Muscle layer of colon (tissue), 2 donors: Measurements from ENCODE around the gene USP48.

ENCODE experiments used
- H3K27ac ChIP-seq: one replicate; pipeline ENCODE4 v1.7.0; 2013; ENCODE audit warnings: low read depth, mild to moderate bottlenecking, low read length, moderate library complexity
- H3K27me3 ChIP-seq, 2 donors: one replicate each; pipeline ENCODE4 v1.7.0; 2013; ENCODE audit warnings: low read length in 2 of 2, mild to moderate bottlenecking in 2 of 2; ENCODE audit not compliant: insufficient read depth in 2 of 2, control insufficient read depth in 1 of 2
- H3K36me3 ChIP-seq: one replicate; pipeline ENCODE4 v1.7.0; 2013; ENCODE audit warnings: mild to moderate bottlenecking, low read length; ENCODE audit not compliant: insufficient read depth
- H3K4me1 ChIP-seq: one replicate; pipeline ENCODE4 v1.7.0; 2013; ENCODE audit warnings: mild to moderate bottlenecking, low read length; ENCODE audit not compliant: insufficient read depth
- H3K4me3 ChIP-seq, 2 donors: one replicate each; pipeline ENCODE4 v1.7.0; 2013; ENCODE audit warnings: low read length in 2 of 2, low read depth in 1 of 2, mild to moderate bottlenecking in 1 of 2, moderate library complexity in 1 of 2
- H3K9ac ChIP-seq: one replicate; pipeline ENCODE4 v1.7.0; 2013; ENCODE audit warnings: low read length
- H3K9me3 ChIP-seq: one replicate; pipeline ENCODE4 v1.7.0; 2013; ENCODE audit warnings: mild to moderate bottlenecking, low read length
- donor health status: abdominal sarcoma.
- donor health status: Adenocarcinoma of cecum.

The USP48 gene

DNA sequence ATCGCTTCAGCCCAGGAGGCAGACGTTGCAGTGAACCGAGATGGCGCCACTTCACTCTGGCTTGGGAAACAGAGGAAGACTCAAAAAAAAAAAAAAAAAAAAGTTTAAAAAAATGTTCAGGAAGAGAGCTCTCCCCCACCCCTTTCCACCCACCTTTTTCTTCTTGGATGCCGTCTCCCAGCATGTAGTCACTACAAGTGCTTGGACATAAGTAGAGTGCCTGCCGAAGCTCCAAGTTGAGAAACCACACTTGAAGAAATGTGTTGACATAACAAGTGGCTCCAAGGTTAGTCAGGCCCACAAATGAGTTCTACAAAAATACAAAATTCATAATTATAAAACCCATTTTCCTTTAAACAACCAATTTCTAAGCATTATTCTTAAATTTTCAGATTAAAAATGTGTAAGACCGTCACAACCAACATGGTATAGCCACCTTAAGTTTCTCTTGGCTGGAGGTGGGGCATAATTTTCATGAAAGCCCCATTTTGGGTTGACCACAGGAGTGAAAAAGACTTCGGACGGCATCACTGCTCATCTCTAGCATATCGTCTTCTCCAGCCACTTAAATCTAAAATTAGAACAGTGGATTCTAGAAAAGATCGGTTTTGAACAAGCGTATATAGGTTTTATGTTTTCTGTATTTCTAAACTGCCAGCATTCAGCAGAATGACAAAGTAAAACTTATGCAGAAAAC lies 26.4 kb downstream of the USP48 start:
- Histone ChIP-seq H3K36me3 (peaks cover 27% of the 10 kb centered on the region), H3K9ac (no peak overlapping the region), H3K4me1 (peaks cover 7% of the 10 kb centered on the region), H3K4me3 (no peak overlapping the region), H3K27ac (no peak overlapping the region), H3K27me3 (no peaks in the 10 kb centered on the region), H3K9me3 (no peaks in the 10 kb centered on the region)

DNA sequence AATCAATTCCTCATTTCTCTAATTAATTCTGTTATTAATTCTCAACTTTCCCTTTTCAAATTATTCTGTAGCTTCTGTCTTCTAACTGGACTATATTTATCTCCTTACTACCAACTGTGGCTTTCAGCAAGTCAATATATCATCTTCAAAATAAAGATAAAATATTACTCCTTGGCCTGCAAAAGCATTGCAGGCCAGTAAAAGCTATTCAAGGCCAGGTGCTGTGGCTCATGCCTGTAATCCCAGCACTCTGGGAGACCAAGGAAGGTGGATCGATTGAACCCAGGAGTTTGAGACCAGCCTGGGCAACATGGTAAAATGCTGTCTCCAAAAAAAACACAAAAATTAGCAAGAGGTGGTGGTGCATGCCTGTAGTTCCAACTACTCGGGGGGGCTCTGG lies 27.9 kb downstream of the USP48 start:
- Histone ChIP-seq H3K9me3 (no peaks in the 10 kb centered on the region), H3K36me3 (peaks cover 38% of the 10 kb centered on the region), H3K27ac (no peak overlapping the region)

DNA sequence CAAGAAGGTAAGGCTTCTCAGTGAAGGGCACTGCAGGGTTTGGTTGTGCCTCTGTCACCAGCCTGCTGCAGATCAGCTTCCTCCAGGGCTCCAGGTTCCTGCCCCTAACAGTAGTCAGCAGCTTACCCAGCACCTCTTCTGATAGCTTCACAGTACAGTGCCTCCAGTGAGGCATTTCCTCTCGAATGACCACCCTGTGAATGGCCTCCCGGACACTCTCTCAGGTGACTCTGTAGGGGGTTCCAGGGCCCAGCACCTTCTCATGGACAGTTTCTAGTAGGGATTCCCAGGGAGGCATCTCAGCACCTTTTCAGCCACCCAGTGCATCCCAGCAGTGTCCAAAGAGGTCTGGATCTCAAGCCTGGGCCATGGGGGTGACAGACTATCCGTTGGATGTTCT lies 28.4 kb downstream of the USP48 start:
- Histone ChIP-seq H3K4me1 (peaks cover 6% of the 10 kb centered on the region), H3K27ac (no peak overlapping the region), H3K9ac (no peak overlapping the region), H3K9me3 (no peaks in the 10 kb centered on the region), H3K36me3 (peaks cover 38% of the 10 kb centered on the region), H3K4me3 (no peak overlapping the region), H3K27me3 (no peaks in the 10 kb centered on the region)

More for the DNA sequence above, 27.9 kb downstream of the USP48 start:
- Histone ChIP-seq H3K9ac (no peak overlapping the region), H3K4me3 (no peak overlapping the region), H3K4me1 (peaks cover 7% of the 10 kb centered on the region), H3K27me3 (no peaks in the 10 kb centered on the region)

DNA sequence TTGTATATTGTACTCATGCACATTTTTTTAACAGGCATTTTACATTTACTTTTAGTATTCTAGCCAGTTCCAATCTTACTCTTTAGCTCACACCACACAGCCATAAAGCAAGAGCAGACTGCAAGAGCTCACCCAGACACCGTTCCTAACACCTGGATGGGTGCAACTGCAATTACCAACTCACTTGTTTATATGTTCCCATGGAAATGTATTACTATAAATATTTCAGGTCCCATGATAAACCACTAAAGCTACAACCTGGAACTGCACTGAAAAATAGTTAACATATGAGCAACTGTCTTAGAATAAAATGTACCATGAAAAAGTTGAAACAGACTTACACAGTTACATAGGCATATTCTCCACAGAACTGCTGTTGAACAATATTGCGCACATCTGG lies 30.8 kb downstream of the USP48 start:
- H3K27ac ChIP-seq = no peak overlapping the region
- no peaks in the 10 kb centered on the region for H3K4me1 ChIP-seq
- no peak overlapping the region for H3K4me3 ChIP-seq
- no peak overlapping the region for H3K9ac ChIP-seq
- peaks cover 48% of the 10 kb centered on the region for H3K36me3 ChIP-seq
- no peaks in the 10 kb centered on the region for H3K9me3 ChIP-seq
- no peaks in the 10 kb centered on the region for H3K27me3 ChIP-seq

DNA sequence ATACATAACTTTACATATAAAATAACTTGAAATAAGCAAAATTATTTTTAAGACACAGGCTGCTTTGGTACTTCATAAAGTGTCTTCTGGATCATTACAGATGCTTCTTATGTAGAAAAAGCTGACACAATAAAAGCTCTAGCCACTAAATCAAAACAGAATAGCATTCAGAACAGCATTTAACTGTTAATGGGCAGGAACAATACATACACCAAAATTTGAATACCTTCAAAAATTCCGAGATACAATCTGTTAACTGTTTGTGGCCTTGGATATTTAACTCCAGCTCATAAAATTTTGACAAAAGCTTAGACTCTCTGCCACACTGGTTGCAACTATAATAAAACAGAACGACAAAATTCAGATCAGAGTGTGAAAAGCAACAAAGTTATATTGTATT lies 31.7 kb downstream of the USP48 start:
- Histone ChIP-seq H3K36me3 (peaks cover 48% of the 10 kb centered on the region), H3K9me3 (no peaks in the 10 kb centered on the region), H3K4me3 (no peak overlapping the region), H3K9ac (no peak overlapping the region), H3K27ac (no peak overlapping the region), H3K27me3 (no peaks in the 10 kb centered on the region), H3K4me1 (no peaks in the 10 kb centered on the region)

DNA sequence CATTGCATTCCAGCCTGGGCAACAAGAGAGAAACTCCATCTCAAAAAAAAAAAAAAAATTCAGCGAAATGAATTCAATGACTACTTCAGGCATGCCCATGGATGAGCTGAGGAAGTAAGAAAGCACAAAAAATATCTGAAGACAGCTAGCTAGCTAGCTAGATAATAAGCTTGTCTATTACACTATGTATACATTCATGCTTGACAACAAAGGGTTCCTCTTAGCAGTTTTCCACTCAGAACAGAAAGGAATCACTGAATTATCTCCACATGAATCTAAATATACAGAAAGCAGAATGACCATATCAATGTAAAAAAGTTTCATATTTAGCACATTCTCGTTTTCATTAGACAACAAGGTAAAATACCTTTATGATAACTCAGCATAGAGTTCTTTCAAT lies 32.1 kb downstream of the USP48 start:
- no peaks in the 10 kb centered on the region for H3K9me3 ChIP-seq
- H3K4me3 ChIP-seq = no peak overlapping the region
- no peaks in the 10 kb centered on the region for H3K4me1 ChIP-seq
- no peak overlapping the region for H3K27ac ChIP-seq
- H3K27me3 ChIP-seq = no peaks in the 10 kb centered on the region
- H3K9ac ChIP-seq = no peak overlapping the region
- peaks cover 48% of the 10 kb centered on the region for H3K36me3 ChIP-seq

DNA sequence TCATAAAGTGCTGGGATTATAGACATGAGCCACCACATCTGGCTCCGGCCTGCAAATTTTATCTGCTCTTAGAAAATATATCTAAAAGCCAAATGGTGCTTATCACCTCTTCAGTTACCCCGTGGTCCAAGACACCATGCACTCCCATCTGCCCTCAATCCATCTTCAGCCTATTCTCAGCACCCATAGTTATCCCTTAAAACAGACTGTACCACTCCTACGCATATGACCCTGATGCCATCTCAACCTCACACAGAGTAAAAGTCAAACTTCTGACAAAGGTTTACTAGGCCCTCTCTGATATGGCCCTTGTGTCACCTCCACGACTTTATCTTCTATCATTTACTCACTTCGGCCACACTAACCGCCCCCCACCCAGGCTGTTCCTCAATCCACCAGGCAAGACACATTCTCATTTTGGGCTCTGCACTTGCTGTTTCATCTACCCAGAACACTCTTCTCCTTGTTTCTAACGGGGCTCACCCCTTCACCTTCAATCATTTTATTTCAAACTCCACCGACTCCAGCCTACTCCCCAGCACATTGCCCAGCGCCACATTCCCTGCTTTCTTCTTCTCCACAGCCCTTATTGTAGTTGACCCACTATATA lies 33.0 kb downstream of the USP48 start:
- H3K4me3 ChIP-seq = no peak overlapping the region
- peaks cover 42% of the 10 kb centered on the region for H3K36me3 ChIP-seq
- no peaks in the 10 kb centered on the region for H3K27me3 ChIP-seq
- no peak overlapping the region for H3K27ac ChIP-seq
- H3K9ac ChIP-seq = no peak overlapping the region
- no peaks in the 10 kb centered on the region for H3K9me3 ChIP-seq
- no peaks in the 10 kb centered on the region for H3K4me1 ChIP-seq

DNA sequence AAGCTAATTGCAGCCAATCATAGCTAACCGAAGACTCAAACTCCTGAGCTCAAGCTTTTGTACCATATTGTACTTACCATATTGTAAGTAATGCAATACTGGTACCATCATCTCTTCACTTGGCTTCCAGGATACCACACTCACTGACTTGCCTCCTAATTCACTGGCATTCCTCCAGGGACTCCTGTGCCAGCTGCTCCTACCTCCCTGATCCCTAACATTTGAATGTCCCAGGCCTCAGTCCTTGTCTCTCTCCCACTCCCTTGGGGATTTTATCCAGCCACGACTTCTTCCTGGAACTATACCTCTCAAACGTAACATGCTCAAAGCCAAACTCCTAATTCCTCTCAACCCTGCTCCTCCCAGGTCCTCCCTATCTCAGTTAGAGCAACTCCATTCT lies 33.8 kb downstream of the USP48 start:
- H3K9me3 ChIP-seq = no peaks in the 10 kb centered on the region
- H3K4me3 ChIP-seq = no peak overlapping the region
- H3K36me3 ChIP-seq = peaks cover 35% of the 10 kb centered on the region
- H3K27me3 ChIP-seq = no peaks in the 10 kb centered on the region
- no peaks in the 10 kb centered on the region for H3K4me1 ChIP-seq
- H3K27ac ChIP-seq = no peak overlapping the region
- no peak overlapping the region for H3K9ac ChIP-seq

DNA sequence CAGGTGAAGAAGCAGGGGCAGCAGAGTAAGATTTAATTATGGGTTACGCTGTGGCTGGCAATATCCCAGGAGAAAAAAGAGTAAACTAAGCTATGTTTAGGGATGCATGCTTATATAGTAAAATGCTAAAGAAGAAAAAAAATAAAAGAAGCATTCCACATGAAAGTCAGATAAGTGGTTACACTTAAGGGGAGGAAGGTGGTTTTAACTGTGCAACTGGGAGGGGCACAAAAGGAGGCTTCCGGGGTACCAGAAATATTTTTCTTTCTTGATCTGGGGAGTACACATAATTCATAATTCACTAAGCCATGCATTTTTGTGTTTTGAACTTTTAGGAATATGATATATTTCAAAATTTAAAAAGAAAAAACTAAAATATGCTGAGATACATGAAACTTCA lies 39.5 kb downstream of the USP48 start:
- Histone ChIP-seq H3K36me3 (peaks cover 18% of the 10 kb centered on the region), H3K27ac (no peak overlapping the region)

DNA sequence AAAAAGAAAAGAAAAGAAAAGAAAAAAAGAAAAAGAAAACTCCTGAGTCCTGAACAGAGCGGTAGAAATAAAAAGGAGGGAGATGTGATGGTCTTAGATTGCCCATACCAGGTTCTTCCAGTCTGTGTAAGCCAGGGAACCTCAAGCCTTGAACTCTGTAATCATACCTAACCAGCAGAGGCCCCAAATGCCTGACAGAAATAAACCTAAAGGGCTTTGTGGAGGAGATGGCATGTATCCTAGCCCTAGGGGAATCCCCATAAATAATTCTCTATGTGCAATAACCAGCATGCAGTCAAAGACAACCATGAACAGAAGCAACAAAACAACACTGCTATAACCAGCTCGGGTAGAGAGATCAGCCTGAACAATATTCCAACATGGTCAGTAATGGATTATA lies 40.4 kb downstream of the USP48 start:
- Histone ChIP-seq H3K9ac (no peak overlapping the region), H3K4me1 (no peaks in the 10 kb centered on the region), H3K9me3 (no peaks in the 10 kb centered on the region), H3K4me3 (no peak overlapping the region), H3K36me3 (peaks cover 11% of the 10 kb centered on the region), H3K27ac (no peak overlapping the region), H3K27me3 (no peaks in the 10 kb centered on the region)

More for the DNA sequence above, 39.5 kb downstream of the USP48 start:
- Histone ChIP-seq H3K9me3 (no peaks in the 10 kb centered on the region), H3K9ac (no peak overlapping the region), H3K4me1 (no peaks in the 10 kb centered on the region), H3K27me3 (no peaks in the 10 kb centered on the region), H3K4me3 (no peak overlapping the region)

DNA sequence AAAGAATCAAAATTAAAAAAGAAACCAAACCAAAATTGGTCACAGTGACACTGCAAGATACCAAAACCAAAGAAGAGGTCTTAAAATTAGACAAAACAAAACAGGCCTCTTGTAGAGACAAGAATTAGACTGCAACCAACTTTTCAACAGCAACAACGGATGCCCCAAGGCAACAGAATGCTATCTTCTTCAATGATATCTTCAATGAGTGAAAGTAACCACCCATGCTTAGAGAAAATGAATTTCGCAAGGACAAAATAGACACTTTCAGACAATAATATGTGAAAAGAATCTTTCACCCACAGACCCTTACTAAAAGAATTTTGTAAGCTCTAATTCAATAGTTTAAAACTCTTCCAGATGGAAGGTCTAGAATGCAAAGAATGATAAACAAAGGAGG lies 41.7 kb downstream of the USP48 start:
- H3K36me3 ChIP-seq = peaks cover 19% of the 10 kb centered on the region

DNA sequence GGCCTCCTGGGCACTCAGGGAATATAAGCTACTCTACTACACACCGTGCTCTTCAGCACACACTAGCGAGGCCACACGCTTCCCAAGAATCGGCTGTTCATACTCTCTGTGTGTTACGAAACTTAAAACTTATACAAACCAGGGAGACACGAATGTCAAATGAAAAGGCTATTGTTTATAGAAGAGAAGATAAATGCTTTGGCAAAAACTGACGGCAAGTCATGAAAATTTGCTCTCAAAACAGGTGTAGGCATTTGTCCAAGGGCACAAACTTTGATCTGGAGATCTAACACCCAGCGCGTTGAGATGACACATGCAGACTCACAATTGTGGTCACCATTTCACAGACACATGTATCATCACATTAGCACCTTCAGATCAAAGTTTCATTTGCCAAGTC lies 46.1 kb downstream of the USP48 start:
- peaks cover 42% of the 10 kb centered on the region for H3K36me3 ChIP-seq
- no peak overlapping the region for H3K9ac ChIP-seq
- no peaks in the 10 kb centered on the region for H3K27me3 ChIP-seq
- no peaks in the 10 kb centered on the region for H3K4me1 ChIP-seq
- H3K4me3 ChIP-seq = no peak overlapping the region
- H3K9me3 ChIP-seq = no peaks in the 10 kb centered on the region
- H3K27ac ChIP-seq = no peak overlapping the region

More for the DNA sequence above, 41.7 kb downstream of the USP48 start:
- no peaks in the 10 kb centered on the region for H3K4me1 ChIP-seq
- no peaks in the 10 kb centered on the region for H3K27me3 ChIP-seq
- H3K9ac ChIP-seq = no peak overlapping the region
- no peak overlapping the region for H3K4me3 ChIP-seq
- no peak overlapping the region for H3K27ac ChIP-seq
- no peaks in the 10 kb centered on the region for H3K9me3 ChIP-seq
